Brain pericyte (primary cell): ENCODE measurements around the gene KIF3B.
"Not testable (repeated sequence)": the region's sequence is repeated elsewhere in the genome, so short reads cannot be mapped to it uniquely, and the experiment has no call there.

Source experiments
- DNase-seq: peaks from one replicate; pipeline ENCODE4 v3.0.0-alpha.2; 2012; ENCODE audit warnings: low read depth, low spot score

Gene KIF3B

GRCh38 chr20:32248043-32248442 is 29.4 kb upstream of the KIF3B start:
- DNase-seq = no peak

- no peak for DNase-seq
Measured at GRCh38 chr20:32249030-32249738, 28.3 kb upstream of the KIF3B start.

GRCh38 chr20:32251470-32251869 is 26.0 kb upstream of the KIF3B start:
- no peak for DNase-seq

- no peak for DNase-seq
Measured at GRCh38 chr20:32252189-32252588, 25.3 kb upstream of the KIF3B start.

GRCh38 chr20:32260973-32261372 is 16.5 kb upstream of the KIF3B start:
- not testable (repeated sequence) for DNase-seq

GRCh38 chr20:32261644-32262043 is 15.8 kb upstream of the KIF3B start:
- no peak for DNase-seq

- no peak for DNase-seq
Measured at GRCh38 chr20:32263398-32263954, 14.0 kb upstream of the KIF3B start.

- no peak for DNase-seq
Measured at GRCh38 chr20:32271620-32272019, 5.8 kb upstream of the KIF3B start.

- no peak for DNase-seq
Measured at GRCh38 chr20:32274359-32274758, 3.1 kb upstream of the KIF3B start.

- not testable (repeated sequence) for DNase-seq
Measured at GRCh38 chr20:32275163-32275562, 2.3 kb upstream of the KIF3B start.

GRCh38 chr20:32278199-32278643 is 770 bp downstream of the KIF3B start:
- no peak for DNase-seq

GRCh38 chr20:32281711-32282110 is 4.3 kb downstream of the KIF3B start:
- DNase-seq = no peak

GRCh38 chr20:32282461-32282860 is 5.0 kb downstream of the KIF3B start:
- DNase-seq = no peak

- DNase-seq = no peak
Measured at GRCh38 chr20:32285082-32285620, 7.7 kb downstream of the KIF3B start.

GRCh38 chr20:32285621-32286371 is 8.3 kb downstream of the KIF3B start:
- no peak for DNase-seq

GRCh38 chr20:32287231-32287638 is 9.8 kb downstream of the KIF3B start:
- DNase-seq = no peak

GRCh38 chr20:32288225-32288849 is 10.9 kb downstream of the KIF3B start:
- DNase-seq = no peak

GRCh38 chr20:32289299-32289660 is 11.8 kb downstream of the KIF3B start:
- DNase-seq = not testable (repeated sequence)

GRCh38 chr20:32289661-32290431 is 12.4 kb downstream of the KIF3B start:
- DNase-seq = no peak

GRCh38 chr20:32291166-32291565 is 13.7 kb downstream of the KIF3B start:
- no peak for DNase-seq

GRCh38 chr20:32292548-32292947 is 15.1 kb downstream of the KIF3B start:
- no peak for DNase-seq
